Astrocyte of the cerebellum (primary cell): ENCODE measurements around the gene PAX5.

Source experiments
- DNase-seq: peaks from one replicate; pipeline ENCODE4 v3.0.0-alpha.2; 2011; ENCODE audit warnings: low read depth
- H3K4me3 ChIP-seq: 2 replicates; pipeline ENCODE4 v1.5.1; 2011; ENCODE audit warnings: mild to moderate bottlenecking, low read depth, low read length, moderate library complexity
- in situ Hi-C: cut with HindIII; loops from 2 replicates; pipeline ENCODE4 v1.10.0; 2017; ENCODE audit warnings: low sequenced_read_pairs
- TF ChIP-seq, protein P1 (sequence below): IDR thresholded peaks from 2 replicates; pipeline ENCODE4 v1.5.1; 2012; ENCODE audit warnings: low read length, low read depth, moderate library complexity, mild to moderate bottlenecking; ENCODE audit errors: missing control alignments

The PAX5 gene

DNA sequence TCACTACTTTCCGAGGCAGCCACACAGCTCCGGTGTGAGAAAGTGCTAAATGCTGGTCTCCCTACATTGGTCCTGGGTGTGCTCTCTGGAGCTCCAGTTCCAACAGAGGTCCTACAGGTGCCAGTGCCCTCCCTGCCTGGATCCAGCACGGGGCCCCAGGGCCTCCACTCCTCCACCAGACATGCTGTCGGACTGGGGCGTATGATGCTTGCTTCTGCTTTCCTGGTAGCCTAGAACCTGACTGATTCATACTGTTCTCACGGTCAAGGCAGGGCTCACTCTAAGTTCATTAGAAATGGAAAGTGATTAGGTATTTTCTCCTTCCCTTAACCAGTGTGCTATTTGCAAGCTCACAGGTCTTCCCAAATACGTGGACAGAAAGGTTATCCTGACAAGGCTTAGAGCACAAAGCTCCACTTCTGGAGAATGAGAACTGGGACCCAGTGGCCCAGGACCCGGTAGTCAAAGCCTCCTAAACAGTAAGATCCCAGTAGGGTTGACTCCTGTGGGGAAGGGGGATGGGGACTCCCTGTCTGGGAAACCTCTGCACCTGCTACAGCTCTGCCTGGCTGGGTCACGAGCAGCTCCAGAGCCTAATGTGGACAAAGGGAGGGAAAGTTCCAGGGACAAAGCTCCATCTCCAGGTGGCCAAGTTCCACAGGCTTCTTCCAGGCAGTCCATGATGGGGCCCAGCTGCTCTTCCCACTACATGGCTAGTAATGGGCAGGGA, 98.1 kb downstream of the PAX5 start:
- DNase-seq, result no peak
- in situ Hi-C loops, result no loop called here
- TF ChIP-seq, protein P1, sequence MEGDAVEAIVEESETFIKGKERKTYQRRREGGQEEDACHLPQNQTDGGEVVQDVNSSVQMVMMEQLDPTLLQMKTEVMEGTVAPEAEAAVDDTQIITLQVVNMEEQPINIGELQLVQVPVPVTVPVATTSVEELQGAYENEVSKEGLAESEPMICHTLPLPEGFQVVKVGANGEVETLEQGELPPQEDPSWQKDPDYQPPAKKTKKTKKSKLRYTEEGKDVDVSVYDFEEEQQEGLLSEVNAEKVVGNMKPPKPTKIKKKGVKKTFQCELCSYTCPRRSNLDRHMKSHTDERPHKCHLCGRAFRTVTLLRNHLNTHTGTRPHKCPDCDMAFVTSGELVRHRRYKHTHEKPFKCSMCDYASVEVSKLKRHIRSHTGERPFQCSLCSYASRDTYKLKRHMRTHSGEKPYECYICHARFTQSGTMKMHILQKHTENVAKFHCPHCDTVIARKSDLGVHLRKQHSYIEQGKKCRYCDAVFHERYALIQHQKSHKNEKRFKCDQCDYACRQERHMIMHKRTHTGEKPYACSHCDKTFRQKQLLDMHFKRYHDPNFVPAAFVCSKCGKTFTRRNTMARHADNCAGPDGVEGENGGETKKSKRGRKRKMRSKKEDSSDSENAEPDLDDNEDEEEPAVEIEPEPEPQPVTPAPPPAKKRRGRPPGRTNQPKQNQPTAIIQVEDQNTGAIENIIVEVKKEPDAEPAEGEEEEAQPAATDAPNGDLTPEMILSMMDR, result no peak
- no peak overlapping the region for H3K4me3 ChIP-seq

DNA sequence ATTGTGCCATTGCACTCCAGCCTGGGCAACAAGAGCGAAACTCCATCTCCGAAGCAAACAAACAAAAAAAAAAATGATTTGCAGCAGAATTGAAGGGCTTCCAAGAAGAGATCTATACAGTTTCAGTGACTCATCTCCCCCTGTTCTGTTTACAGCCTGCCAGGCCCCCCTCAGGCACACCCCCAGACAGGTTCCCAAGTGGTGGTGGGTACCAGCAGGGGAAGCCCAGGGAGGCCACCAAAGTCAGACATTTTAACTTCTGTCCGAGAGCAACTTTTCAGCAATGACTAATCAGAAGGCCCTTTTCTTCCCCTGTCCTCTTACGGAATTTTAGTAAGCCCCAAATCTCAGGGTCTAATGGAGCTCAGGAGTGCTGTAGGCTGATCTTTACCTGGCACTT, 98.7 kb downstream of the PAX5 start:
- DNase-seq, result no peak
- in situ Hi-C loops, result no loop called here
- H3K4me3 ChIP-seq, result no peak overlapping the region
- TF ChIP-seq, protein P1, result no peak

DNA sequence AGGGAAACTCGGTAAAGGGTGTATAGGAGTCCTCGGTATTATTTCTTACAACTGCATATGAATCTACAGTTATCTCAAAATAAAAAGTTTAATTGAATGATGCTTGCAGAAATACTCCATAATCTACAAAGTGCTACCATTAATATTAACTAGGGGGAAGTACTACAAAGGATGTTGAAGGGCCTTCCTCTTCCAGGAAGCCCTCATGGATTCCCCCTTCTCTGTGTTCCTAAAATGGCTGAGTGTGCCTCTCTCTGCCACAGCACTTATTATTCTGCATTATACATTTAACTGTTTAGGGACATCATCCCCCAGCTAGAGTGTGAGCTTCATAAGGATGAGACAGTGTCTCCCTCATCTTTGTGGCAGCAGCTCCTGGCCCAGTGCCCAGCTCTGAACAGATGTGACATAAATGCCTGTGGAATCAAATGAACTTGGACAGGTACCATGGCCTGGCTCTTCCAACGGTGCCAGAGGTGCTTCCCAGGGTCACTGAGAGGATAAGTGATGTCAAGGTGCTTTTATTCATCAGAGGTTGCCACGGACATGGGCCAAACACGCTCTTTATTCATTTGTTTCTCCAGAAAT, 99.5 kb downstream of the PAX5 start:
- in situ Hi-C loops, result no loop called here
- TF ChIP-seq, protein P1, result no peak
- H3K4me3 ChIP-seq, result no peak overlapping the region
- no peak for DNase-seq

DNA sequence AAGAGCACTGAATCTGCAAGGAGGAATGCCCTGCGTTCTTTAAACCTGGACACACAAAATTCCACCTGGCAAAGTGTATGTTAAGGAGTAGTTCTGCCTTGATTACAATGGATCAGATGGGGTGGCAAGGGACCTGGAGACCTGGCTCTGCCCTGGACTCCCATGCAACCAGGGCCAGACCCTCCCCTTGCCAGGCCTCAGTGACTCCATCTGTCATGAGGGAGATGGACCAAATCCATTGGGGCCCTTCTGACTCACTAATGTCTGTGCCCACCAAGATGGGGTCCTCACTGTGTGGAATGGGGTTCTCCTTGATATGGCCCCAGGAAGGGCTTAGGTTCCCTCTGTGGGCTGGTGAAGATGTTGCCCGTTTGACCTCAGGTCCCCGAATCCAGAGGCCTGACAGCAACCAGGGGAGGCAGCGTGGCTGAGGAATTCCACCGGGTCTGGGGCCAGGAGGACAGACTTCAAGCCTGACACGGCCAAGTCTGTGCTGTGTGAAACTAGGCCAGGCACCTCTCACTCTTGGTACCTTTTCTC, 100.3 kb downstream of the PAX5 start:
- no peak for DNase-seq
- in situ Hi-C loops, result no loop called here
- TF ChIP-seq, protein P1, result no peak
- no peak overlapping the region for H3K4me3 ChIP-seq

DNA sequence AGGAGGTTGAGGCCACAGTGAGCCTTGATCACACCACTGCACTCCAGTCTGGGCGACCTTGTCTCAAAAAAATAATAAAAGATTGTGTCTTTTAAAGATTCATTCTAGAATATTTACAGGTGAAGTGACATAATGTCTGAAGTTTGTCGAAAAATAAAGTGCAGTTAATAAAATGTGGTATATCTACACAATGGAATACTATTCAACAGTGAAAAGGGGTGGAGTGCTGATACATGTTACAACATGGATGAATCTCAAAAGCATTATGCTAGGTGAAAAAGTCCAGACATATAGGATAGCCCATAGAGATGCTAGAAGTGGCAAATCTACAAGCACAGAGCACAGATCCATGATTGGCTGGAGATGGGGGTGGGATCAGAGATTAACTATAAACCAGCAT, 101.9 kb downstream of the PAX5 start:
- H3K4me3 ChIP-seq, result no peak overlapping the region
- TF ChIP-seq, protein P1, result no peak
- in situ Hi-C loops, result no loop called here
- DNase-seq, result no peak

DNA sequence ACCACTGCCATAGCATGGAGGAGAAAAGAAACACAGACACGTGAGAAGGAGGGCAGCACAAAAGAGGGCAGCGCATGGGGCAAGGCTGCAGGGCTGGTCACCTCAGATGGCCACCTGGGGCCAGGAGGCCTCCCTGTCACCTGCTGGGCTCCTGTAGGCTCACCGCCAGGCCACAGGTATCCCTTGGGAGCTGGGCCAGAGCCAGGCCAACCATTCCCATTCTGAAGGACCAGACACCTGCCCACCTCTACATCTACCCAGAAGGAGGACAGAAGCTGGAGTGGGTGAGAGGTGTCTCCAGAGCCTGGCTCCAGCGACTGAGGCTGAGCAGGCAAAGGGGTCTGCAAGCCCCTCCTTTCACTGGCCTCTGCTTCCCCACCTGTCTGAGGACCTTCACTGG, 103.1 kb downstream of the PAX5 start:
- TF ChIP-seq, protein P1, result no peak
- in situ Hi-C loops, result no loop called here
- no peak for DNase-seq
- H3K4me3 ChIP-seq, result no peak overlapping the region
